GM12801 (cell line): ENCODE measurements around the gene DNAJC3.

Source experiments
- CTCF ChIP-seq: IDR thresholded peaks from one replicate; pipeline ENCODE4 v1.5.1; 2011; ENCODE audit warnings: control low read depth; ENCODE audit not compliant: insufficient read length; ENCODE audit errors: extremely low read depth

The DNAJC3 gene

GRCh38 chr13:95726876-95727275, 49.9 kb downstream of the DNAJC3 start:
- no peak for TF ChIP-seq CTCF

DNA sequence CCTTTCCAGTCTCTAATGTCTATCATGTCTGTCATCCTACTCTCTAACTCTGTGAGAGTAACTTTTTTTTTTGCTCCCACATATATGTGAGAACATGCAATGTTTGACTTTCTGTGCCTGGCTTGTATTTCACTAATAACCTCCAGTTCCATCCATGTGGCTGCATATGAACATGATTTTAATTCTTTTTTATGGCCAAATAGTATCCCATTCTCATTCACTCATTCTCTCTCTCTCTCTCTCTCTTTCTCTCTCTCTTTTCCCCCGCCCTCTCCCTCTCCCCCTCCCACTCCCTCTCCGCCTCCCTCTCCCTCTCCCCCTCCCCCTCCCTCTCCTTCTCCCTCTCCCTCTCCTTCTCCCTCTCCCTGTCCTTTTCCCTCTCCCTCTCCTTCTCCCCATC, 52.0 kb downstream of the DNAJC3 start:
- TF ChIP-seq CTCF = no peak

- no peak for TF ChIP-seq CTCF
Measured at GRCh38 chr13:95734124-95734523, 57.2 kb downstream of the DNAJC3 start.

DNA sequence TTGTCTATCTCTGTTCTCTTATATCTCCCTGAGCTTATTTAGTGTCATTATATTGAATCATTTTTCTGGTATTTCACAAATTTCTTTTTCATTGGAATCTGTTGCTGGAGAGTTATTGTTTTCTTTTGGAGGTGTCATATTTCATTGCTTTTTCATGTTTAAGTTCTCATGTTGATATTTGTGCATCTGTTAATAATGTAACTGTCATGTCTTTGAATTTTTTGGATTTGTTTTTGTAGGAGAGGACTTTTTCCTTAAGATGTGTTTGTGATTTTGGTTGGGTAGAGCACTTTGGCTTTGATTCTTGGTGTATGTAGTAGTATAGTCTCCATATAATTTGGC, 64.0 kb downstream of the DNAJC3 start:
- no peak for TF ChIP-seq CTCF

DNA sequence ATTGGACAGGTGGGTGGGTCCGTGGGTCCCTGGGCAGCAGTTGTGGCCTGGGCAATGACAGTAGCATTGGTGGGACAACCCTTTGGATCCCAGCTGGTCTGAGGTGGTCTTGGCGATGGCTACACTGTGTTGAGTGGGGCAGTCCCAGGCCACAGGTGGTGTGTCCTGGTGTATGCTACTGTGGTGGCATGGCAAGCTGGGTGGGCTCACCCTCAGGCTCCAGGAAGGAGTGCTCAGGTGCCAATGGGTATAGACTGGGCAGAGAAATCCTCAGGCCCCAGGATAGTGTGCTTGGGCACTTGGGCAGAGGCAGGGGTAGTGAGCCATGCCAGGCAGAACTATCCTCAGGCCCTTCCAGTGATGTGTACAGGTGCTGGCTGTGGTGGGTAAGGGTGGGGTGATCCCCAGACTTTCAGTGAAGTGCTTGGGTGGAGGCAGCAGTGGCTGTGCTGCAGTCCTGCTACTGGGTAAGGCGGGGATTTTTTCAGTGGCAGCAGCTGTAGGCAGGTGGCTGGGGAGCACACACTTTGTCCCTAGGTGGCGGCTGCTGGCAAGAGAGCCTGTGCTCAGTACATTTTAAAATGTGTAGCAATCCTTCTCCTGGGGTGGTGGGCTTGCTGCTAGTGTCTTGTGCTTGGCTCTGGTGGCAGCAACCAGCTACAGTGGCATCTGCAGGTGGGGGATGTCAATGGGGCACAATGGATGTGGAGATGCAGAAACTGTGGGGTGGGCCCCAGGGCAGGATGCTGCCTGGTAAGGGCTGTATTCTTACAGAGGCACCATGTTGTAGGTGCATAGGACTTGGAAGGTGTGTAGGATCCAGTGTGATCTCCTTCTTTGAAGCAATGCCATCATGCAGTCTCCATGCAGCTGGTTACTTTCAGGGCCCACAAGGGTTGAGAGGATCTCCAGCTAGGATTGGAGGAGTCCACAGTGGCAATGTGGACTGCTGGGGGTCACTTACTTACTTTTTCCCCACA, 64.9 kb downstream of the DNAJC3 start:
- no peak for TF ChIP-seq CTCF

GRCh38 chr13:95743192-95743591, 66.3 kb downstream of the DNAJC3 start:
- no peak for TF ChIP-seq CTCF

GRCh38 chr13:95745289-95745688, 68.3 kb downstream of the DNAJC3 start:
- no peak for TF ChIP-seq CTCF
